CD8-positive, alpha-beta memory T cell (primary cell): Measurements from ENCODE around the gene ALDH1L1. TPM values are rescaled to one million over a fixed set of nuclear protein-coding genes. Genes with fewer than 3 reads are reported as not detected.
A peak's percentile ranks its signal among the peaks of the same experiment; 100 is the strongest.

ENCODE experiments used
- CTCF ChIA-PET: fragments of 350-600 bp; sonication (Branson Sonifier 250); formaldehyde crosslinking; loops from one replicate; lab custom pipeline; 2021; ENCODE audit warnings: antibody characterized with exemption; lab: Charles Lee
- POLR2A ChIA-PET: fragments of 350-600 bp; sonication (Branson Sonifier 250); formaldehyde crosslinking; loops from one replicate; lab custom pipeline; 2021; ENCODE audit warnings: antibody characterized with exemption; lab: Charles Lee
- DNase-seq, 5 donors: peaks; one replicate each; pipeline versions ENCODE4 v3.0.0 to v3.0.0-alpha.2; 2020 to 2022; ENCODE audit warnings: mixed read lengths in 1 of 5
- H3K27ac ChIP-seq: one replicate; pipeline ENCODE4 v1.7.0; 2013; ENCODE audit warnings: low read depth, mild to moderate bottlenecking, low read length, moderate library complexity
- H3K27me3 ChIP-seq: 2 replicates; pipeline ENCODE4 v1.7.0; 2013; ENCODE audit warnings: low read length, mild to moderate bottlenecking; ENCODE audit not compliant: insufficient read depth, poor library complexity, severe bottlenecking
- H3K36me3 ChIP-seq: 2 replicates; pipeline ENCODE4 v1.7.0; 2013; ENCODE audit warnings: mild to moderate bottlenecking, low read length, moderate library complexity; ENCODE audit not compliant: insufficient read depth
- H3K4me1 ChIP-seq: 2 replicates; pipeline ENCODE4 v1.7.0; 2013; ENCODE audit warnings: mild to moderate bottlenecking, low read length, moderate library complexity; ENCODE audit not compliant: insufficient read depth
- H3K4me3 ChIP-seq: 2 replicates; pipeline ENCODE4 v1.7.0; 2013; ENCODE audit warnings: mild to moderate bottlenecking, low read length
- H3K9me3 ChIP-seq: 2 replicates; pipeline ENCODE4 v1.7.0; 2013; ENCODE audit warnings: mild to moderate bottlenecking, low read length
- H3K27ac Mint-ChIP-seq, 8 donors: one replicate each; pipeline ENCODE4 v1.8.0; 2020 to 2021; ENCODE audit warnings: mixed read lengths in 8 of 8, mild to moderate bottlenecking in 6 of 8, inconsistent platforms in 3 of 8, moderate library complexity in 3 of 8
- H3K27me3 Mint-ChIP-seq, 2 donors: one replicate each; pipeline ENCODE4 v1.8.0; 2020 to 2021; ENCODE audit warnings: mixed read lengths in 2 of 2, mild to moderate bottlenecking in 1 of 2, moderate library complexity in 1 of 2
- H3K36me3 Mint-ChIP-seq, 3 donors: one replicate each; pipeline ENCODE4 v1.8.0; 2020 to 2021; ENCODE audit warnings: mixed read lengths in 3 of 3, inconsistent platforms in 1 of 3, mild to moderate bottlenecking in 1 of 3
- H3K4me1 Mint-ChIP-seq, 3 donors: one replicate each; pipeline ENCODE4 v1.8.0; 2020 to 2021; ENCODE audit warnings: mixed read lengths in 3 of 3, inconsistent platforms in 1 of 3, mild to moderate bottlenecking in 1 of 3
- H3K4me3 Mint-ChIP-seq, 7 donors: one replicate each; pipeline ENCODE4 v1.8.0; 2020 to 2021; ENCODE audit warnings: mixed read lengths in 7 of 7, mild to moderate bottlenecking in 6 of 7, moderate library complexity in 4 of 7, inconsistent platforms in 2 of 7
- H3K9me3 Mint-ChIP-seq, 5 donors: one replicate each; pipeline ENCODE4 v1.8.0; 2020 to 2022; ENCODE audit warnings: mixed read lengths in 5 of 5, mild to moderate bottlenecking in 3 of 5, moderate library complexity in 2 of 5, inconsistent platforms in 1 of 5
- polyA plus RNA-seq: library from polyadenylated mRNA; unstranded; fragments of 300-500 nt; fragmentation: Illumina TruSeq; gene quantifications from one replicate; pipeline ENCODE4 v1.2.3, GENCODE V29; 2021
- total RNA-seq, 2 experiments: library from RNA; stranded (reverse); gene quantifications; one replicate each; pipeline ENCODE4 v1.2.3, GENCODE V29; 2021

Gene ALDH1L1
- total and polyA plus RNA-seq, 3 experiments from 2014 or later: not detected

- H3K27ac Mint-ChIP-seq: no peak overlapping the region
- peaks cover 4 to 13% (median 5%) of the 10 kb centered on the region in 3 donors for H3K4me1 Mint-ChIP-seq
- peaks cover 31 to 64% of the 10 kb centered on the region in 2 donors for H3K27me3 Mint-ChIP-seq
- H3K4me3 ChIP-seq: no peak overlapping the region
- no peaks in the 10 kb centered on the region for H3K36me3 Mint-ChIP-seq
- H3K4me3 Mint-ChIP-seq: no peak overlapping the region
- no peak overlapping the region for H3K27ac ChIP-seq
- H3K27me3 ChIP-seq: peaks cover 14% of the 10 kb centered on the region
- DNase-seq: no peak
- POLR2A ChIA-PET: no interaction called here
- peaks cover 0 to 2% (median 0%) of the 10 kb centered on the region in 5 donors for H3K9me3 Mint-ChIP-seq
- H3K36me3 ChIP-seq: no peaks in the 10 kb centered on the region
- H3K4me1 ChIP-seq: no peaks in the 10 kb centered on the region
- no peaks in the 10 kb centered on the region for H3K9me3 ChIP-seq
- CTCF ChIA-PET: no interaction called here
These were observed 30.2 kb upstream of the ALDH1L1 start for GRCh38 chr3:126210606-126211005.

- POLR2A ChIA-PET: no interaction called here
- H3K27ac Mint-ChIP-seq: no peak overlapping the region
- CTCF ChIA-PET: no interaction called here
These were observed 29.4 kb upstream of the ALDH1L1 start for GRCh38 chr3:126209741-126210140.

GRCh38 chr3:126208606-126209256, 28.3 kb upstream of the ALDH1L1 start:
- H3K9me3 Mint-ChIP-seq: peaks cover 0 to 2% (median 0%) of the 10 kb centered on the region in 5 donors
- peaks cover 14% of the 10 kb centered on the region for H3K27me3 ChIP-seq
- H3K4me3 Mint-ChIP-seq: peak overlapping the region in 1 of 7 donors; percentile 5
- peaks cover 4 to 12% (median 5%) of the 10 kb centered on the region in 3 donors for H3K4me1 Mint-ChIP-seq
- no peaks in the 10 kb centered on the region for H3K9me3 ChIP-seq
- no peaks in the 10 kb centered on the region for H3K36me3 ChIP-seq
- no peak for DNase-seq
- H3K4me3 ChIP-seq: no peak overlapping the region
- ChIA-PET POLR2A (no interaction called here), CTCF (no interaction called here)
- no peaks in the 10 kb centered on the region for H3K36me3 Mint-ChIP-seq
- no peak overlapping the region for H3K27ac ChIP-seq
- H3K4me1 ChIP-seq: no peaks in the 10 kb centered on the region
- peaks cover 28 to 59% of the 10 kb centered on the region in 2 donors for H3K27me3 Mint-ChIP-seq
- H3K27ac Mint-ChIP-seq: peak overlapping the region in 1 of 8 donors; percentile 76

More at GRCh38 chr3:126209741-126210140, 29.4 kb upstream of the ALDH1L1 start:
- no peak for DNase-seq
- Mint-ChIP-seq H3K4me1 (peaks cover 4 to 13% (median 5%) of the 10 kb centered on the region in 3 donors), H3K9me3 (peaks cover 0 to 2% (median 0%) of the 10 kb centered on the region in 5 donors), H3K27me3 (peaks cover 31 to 59% of the 10 kb centered on the region in 2 donors), H3K4me3 (no peak overlapping the region), H3K36me3 (no peaks in the 10 kb centered on the region)
- no peak overlapping the region for H3K4me3 ChIP-seq
- H3K36me3 ChIP-seq: no peaks in the 10 kb centered on the region
- H3K4me1 ChIP-seq: no peaks in the 10 kb centered on the region
- H3K27me3 ChIP-seq: peaks cover 14% of the 10 kb centered on the region
- H3K27ac ChIP-seq: no peak overlapping the region
- no peaks in the 10 kb centered on the region for H3K9me3 ChIP-seq

GRCh38 chr3:126208182-126208581, 27.8 kb upstream of the ALDH1L1 start:
- no peak for DNase-seq
- Histone ChIP-seq H3K4me1 (no peaks in the 10 kb centered on the region), H3K4me3 (no peak overlapping the region), H3K27ac (no peak overlapping the region), H3K27me3 (peaks cover 14% of the 10 kb centered on the region), H3K36me3 (no peaks in the 10 kb centered on the region), H3K9me3 (no peaks in the 10 kb centered on the region)
- Mint-ChIP-seq H3K4me3 (no peak overlapping the region), H3K36me3 (no peaks in the 10 kb centered on the region), H3K9me3 (peaks cover 0 to 2% (median 0%) of the 10 kb centered on the region in 5 donors), H3K27me3 (peaks cover 25 to 57% of the 10 kb centered on the region in 2 donors), H3K27ac (no peak overlapping the region), H3K4me1 (peaks cover 2 to 8% (median 4%) of the 10 kb centered on the region in 3 donors)
- CTCF ChIA-PET: no interaction called here
- POLR2A ChIA-PET: no interaction called here

GRCh38 chr3:126207166-126207565, 26.8 kb upstream of the ALDH1L1 start:
- H3K4me3 Mint-ChIP-seq: no peak overlapping the region
- no peak overlapping the region for H3K27ac Mint-ChIP-seq
- H3K4me3 ChIP-seq: no peak overlapping the region
- ChIA-PET CTCF (no interaction called here), POLR2A (no interaction called here)
- no peak overlapping the region for H3K27ac ChIP-seq
- H3K36me3 Mint-ChIP-seq: no peaks in the 10 kb centered on the region
- H3K9me3 ChIP-seq: no peaks in the 10 kb centered on the region
- H3K27me3 Mint-ChIP-seq: peaks cover 22 to 58% of the 10 kb centered on the region in 2 donors
- DNase-seq: no peak
- H3K9me3 Mint-ChIP-seq: no peaks in the 10 kb centered on the region
- H3K4me1 Mint-ChIP-seq: peaks cover 0 to 4% (median 4%) of the 10 kb centered on the region in 3 donors
- H3K27me3 ChIP-seq: peaks cover 8% of the 10 kb centered on the region
- no peaks in the 10 kb centered on the region for H3K36me3 ChIP-seq
- no peaks in the 10 kb centered on the region for H3K4me1 ChIP-seq

GRCh38 chr3:126205717-126206655, 25.6 kb upstream of the ALDH1L1 start:
- ChIA-PET CTCF (no interaction called here), POLR2A (no interaction called here)
- peaks cover 17 to 47% of the 10 kb centered on the region in 2 donors for H3K27me3 Mint-ChIP-seq
- Histone ChIP-seq H3K9me3 (no peaks in the 10 kb centered on the region), H3K4me3 (no peak overlapping the region), H3K27ac (no peak overlapping the region), H3K27me3 (no peaks in the 10 kb centered on the region), H3K36me3 (no peaks in the 10 kb centered on the region), H3K4me1 (no peaks in the 10 kb centered on the region)
- no peak overlapping the region for H3K4me3 Mint-ChIP-seq
- no peaks in the 10 kb centered on the region for H3K4me1 Mint-ChIP-seq
- no peak for DNase-seq
- H3K27ac Mint-ChIP-seq: no peak overlapping the region
- no peaks in the 10 kb centered on the region for H3K36me3 Mint-ChIP-seq
- H3K9me3 Mint-ChIP-seq: no peaks in the 10 kb centered on the region

GRCh38 chr3:126202680-126203079, 22.3 kb upstream of the ALDH1L1 start:
- Mint-ChIP-seq H3K9me3 (no peaks in the 10 kb centered on the region), H3K4me1 (no peaks in the 10 kb centered on the region), H3K27me3 (peaks cover 10 to 40% of the 10 kb centered on the region in 2 donors), H3K27ac (no peak overlapping the region), H3K4me3 (no peak overlapping the region), H3K36me3 (no peaks in the 10 kb centered on the region)
- no peaks in the 10 kb centered on the region for H3K9me3 ChIP-seq
- no peak overlapping the region for H3K27ac ChIP-seq
- no peak overlapping the region for H3K4me3 ChIP-seq
- ChIA-PET CTCF (no interaction called here), POLR2A (no interaction called here)
- no peak for DNase-seq
- no peaks in the 10 kb centered on the region for H3K27me3 ChIP-seq
- no peaks in the 10 kb centered on the region for H3K4me1 ChIP-seq
- H3K36me3 ChIP-seq: no peaks in the 10 kb centered on the region

GRCh38 chr3:126202276-126202675, 21.9 kb upstream of the ALDH1L1 start:
- Mint-ChIP-seq H3K9me3 (no peaks in the 10 kb centered on the region), H3K4me1 (no peaks in the 10 kb centered on the region), H3K36me3 (no peaks in the 10 kb centered on the region), H3K27me3 (peaks cover 8 to 42% of the 10 kb centered on the region in 2 donors), H3K27ac (no peak overlapping the region), H3K4me3 (no peak overlapping the region)
- H3K36me3 ChIP-seq: no peaks in the 10 kb centered on the region
- ChIA-PET POLR2A (no interaction called here), CTCF (no interaction called here)
- no peak overlapping the region for H3K27ac ChIP-seq
- H3K4me3 ChIP-seq: no peak overlapping the region
- H3K27me3 ChIP-seq: no peaks in the 10 kb centered on the region
- H3K9me3 ChIP-seq: no peaks in the 10 kb centered on the region
- DNase-seq: no peak
- no peaks in the 10 kb centered on the region for H3K4me1 ChIP-seq
